ENCODE measurements around the gene PALM.
"Not testable (repeated sequence)": the region's sequence is repeated elsewhere in the genome, so short reads cannot be mapped to it uniquely, and the experiment has no call there.

Gene PALM

DNA sequence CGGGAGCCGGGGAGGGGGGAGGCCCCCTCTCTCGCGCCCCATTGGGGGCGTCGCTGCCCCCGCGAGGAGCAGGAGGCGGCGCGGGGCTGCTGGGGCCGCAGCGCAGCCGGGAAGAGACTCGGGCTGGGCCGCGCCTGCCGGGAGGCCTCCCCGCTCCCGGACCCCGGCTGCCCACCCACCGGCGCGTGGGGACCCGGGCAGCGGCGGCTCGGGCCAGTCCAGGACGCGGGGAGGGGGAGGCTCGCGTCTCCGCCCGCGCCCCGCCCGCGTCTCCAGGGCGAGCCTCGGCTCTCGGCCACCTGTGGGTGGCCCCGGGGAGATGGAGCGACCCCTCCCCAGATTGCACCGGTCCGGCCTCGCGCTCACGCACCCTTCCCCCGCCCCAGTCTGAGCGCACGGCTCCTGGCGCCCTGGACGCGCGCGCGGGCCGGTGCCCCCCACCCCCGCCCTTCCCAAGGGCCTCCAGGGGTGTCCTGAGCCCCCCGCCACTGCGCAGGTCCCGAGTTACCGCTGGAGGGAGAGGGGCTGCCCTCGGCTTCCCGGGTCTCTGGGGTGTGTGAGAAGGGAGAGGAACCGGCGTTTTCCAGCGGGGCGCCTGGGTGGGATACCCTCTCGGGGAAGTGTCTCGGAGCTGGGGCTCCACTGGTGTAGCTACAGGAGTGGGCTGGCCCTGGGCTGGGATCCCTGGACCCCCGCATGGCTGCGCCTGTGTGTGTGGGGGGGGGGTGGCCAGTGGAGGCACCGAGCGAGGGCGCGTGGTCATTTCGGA, 645 bp downstream of the PALM start:
- no peak for DNase-seq (ENCODE audit: low read depth in 3 of 3)

DNA sequence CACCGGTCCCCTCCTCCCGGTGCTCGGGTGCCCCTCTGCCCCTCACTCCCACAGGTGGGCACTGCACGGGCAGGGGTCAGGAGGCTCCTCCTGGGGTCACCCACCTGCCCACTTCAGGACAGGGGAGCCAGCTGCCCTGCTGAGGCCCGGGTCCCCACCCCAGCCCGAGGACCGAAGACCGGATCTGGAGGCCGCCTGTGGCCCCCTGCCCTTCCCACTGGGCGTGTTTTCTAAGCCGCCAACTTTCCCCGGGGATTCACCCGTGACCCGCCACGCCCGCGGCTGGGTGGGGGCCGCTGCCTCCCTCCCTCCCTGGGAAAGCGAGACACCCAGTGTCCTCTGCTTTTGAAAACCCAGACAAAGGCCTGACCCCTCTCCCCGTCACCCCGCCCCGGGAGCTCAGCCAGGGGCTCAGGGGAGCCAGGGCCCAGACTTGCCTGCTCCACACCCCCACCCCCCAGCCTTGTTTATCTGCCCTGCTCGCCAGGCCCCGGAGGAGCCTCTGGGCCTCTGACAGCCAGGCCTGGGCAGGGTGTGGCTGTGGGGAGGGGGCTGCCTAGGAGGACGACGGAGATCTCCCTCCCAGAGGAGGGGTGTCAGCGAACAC, 1.3 kb downstream of the PALM start:
- DNase-seq (ENCODE audit: low read depth in 3 of 3) = no peak

DNA sequence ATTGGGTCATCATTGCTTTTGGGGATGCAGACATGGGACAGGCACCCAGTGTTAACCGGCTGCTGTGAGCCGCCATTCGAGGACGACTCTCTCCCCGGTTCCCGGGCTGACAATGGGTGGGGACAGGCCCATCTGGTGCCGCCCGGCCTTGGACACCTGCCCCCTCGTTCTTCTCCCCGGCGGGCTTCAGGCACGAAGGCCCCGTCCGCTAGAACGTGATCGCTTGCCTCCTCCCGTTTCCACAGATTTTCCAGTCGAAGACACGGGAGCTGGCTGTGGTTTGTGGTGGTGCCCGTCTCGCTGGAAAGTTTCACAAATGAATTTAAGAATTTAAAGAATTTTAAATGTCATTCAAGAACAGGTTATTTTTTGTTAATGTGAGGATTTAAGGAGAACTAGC, 2.0 kb downstream of the PALM start:
- no peak for DNase-seq (ENCODE audit: low read depth in 3 of 3)

DNA sequence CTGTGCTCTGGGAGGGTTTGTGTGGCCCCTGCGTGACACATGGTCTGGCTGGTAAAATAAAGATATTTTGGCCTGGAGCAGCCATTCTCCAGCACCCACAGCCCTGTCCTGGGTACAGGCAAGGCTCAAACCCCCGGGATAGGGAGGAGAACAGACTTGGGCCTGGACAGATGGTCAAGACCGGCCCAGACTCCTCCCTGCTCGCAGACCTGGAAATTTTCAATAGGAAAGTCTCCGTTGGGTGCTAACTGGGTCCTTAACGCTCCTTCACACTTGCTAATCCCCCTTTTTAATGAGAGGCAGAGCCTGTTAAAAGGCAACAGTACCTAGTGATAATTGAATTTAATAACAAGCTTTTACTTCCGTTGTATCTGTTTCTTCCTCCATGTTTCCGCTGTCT, 2.5 kb downstream of the PALM start:
- DNase-seq (ENCODE audit: low read depth in 3 of 3) = no peak

DNA sequence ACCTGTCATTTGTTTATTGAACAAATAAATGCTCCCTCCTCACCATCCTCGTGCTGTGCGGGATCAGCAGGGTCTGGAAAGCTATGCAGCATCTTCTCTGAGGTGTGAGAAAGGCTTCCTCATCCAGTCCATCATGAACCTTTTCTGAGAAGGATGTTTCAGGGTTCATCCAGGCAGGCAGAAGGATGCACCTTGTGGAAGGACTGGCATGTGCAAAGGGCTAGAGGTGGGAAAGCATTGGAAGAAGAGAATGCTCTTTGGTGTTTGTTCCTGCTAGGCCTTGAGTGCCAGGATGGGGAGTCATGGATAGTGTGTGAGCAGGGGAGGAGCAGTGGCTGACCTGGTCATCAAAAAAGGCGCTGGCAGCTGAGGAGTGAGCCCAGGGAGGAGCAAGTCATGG, 6.6 kb downstream of the PALM start:
- DNase-seq (ENCODE audit: low read depth in 3 of 3) = no peak

DNA sequence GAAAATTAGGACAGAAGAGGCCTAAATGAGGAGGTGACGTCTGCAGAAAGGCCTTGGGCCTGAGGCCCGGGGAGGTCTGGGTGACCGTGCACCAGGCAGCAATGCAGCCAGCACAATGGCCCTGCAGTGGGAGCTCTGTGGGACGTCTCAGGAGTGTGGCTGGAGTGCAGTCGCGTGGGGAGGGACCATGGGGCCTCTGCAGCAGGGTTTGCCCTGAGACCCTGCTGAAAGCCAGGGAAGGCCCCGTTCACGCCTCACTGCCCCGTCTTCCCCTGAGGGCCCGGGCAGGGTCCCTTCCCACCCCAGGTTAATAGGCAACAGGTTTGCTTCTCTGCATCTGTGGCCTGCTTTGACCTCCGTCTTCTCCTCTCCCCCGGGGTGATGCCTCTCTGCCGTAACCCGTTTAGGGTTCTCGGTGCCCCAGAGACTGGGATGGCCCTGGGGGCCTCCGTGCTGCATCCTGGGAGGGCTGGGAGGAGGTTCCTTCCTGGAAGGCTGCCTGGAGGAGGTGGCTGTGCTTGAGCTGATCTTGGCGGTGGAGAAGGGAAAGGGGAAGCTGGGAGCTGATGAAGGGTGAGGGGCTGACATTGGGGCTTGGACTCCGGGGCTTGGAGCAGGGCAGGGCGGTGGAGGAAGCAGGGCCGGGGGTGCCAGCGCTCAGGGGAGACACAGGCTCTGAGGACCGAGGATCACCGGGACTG, 9.7 kb downstream of the PALM start:
- DNase-seq (ENCODE audit: low read depth in 3 of 3) = no peak

DNA sequence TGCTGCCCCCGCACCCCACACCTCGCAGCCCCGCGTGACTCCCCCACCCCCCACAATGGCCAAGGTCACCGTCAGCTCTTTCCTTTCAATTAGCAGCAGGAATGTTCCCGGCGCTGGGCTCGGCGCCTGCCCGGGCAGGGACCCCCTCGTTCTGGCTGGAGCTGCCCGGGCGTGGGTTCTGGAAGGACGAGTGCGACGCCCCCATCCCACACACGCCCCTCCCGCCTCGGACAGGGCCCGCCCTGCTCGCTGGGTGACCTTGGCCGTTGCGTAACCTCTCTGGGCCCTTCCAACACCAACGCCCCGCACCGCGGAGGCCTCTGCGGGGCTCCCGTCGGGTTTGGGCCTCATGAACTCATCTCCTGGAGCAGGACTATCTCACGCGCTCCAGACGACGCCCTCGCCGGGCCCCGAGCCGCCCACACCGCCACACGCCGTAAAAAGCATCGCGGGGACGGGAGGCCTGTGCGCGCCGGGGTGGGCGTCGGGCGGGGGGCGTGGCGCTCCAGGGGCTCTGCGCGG, 10.3 kb downstream of the PALM start:
- DNase-seq (ENCODE audit: low read depth in 3 of 3) = no peak

DNA sequence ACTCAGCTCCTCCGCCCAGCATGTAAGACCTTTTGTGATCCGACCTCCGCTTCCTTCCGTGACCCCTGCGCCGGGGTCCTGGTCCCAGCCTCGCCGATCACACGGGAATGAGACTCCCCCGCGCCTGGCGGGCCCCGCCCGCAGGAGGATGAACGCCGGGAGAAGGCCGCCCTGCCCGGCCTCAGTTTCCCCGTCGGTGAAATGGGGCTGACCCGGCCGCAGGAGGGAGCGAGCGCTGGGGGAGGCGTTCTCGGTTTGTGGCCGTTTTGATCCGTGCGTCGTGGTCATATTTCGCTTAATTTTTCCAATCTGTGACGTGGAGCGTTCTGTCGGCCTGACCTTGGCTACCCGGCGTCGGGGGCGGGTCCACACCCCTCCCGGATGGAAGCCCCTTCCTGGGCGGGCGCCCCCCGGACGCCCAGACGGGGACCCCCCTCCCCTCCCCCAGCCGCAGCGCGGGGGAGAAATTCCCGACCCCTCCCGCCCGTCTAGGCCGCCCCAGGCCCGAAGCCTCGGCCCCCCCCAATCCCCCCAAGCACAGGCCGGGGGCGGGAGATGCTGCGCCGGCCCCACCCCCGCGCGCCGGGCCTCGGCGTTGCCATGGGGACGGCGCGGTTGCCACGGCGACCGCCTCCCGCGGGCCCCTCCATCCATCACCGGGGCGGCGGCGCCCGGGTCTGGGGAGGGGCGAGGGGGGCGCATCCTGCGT, 11.1 kb downstream of the PALM start:
- DNase-seq (ENCODE audit: low read depth in 3 of 3) = no peak

DNA sequence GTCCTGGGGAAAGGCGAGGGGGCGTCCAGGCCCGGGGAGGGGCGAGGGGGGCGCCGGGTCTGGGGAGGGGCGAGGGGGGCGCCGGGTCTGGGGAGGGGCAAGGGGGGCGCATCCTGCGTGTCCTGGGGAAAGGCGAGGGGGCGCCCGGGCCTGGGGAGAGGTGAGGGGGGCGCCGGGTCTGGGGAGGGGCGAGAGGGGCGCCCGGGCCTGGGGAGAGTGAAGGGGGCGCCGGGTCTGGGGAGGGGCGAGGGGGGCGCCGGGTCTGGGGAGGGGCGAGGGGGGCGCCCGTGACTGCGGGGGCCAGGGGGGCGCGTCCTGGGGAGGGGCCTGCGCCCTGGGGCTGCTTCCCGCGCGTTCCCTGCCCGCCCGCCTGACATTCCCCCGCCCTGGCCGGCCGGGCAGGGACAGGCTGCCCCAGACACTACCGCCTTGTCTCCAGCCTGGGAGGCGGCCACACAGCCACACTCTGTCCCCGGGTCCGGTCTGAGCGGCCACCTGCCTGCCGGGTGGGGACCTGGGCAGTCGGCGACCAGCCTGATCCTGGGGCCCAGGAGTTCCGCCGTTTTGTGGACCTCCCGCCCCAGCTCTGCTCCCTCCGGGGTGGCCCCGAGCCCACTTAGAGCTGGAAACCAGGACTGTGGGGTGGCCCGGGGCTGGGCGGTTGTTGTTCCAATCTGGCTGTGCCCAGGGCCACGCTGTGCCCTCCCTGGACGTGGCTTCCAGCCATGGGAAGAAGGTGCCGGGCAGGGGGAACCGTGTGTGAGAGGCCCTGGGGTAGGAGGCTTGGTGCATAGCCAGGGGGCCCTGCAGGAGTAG, 11.8 kb downstream of the PALM start:
- no peak for DNase-seq (ENCODE audit: low read depth in 3 of 3)

DNA sequence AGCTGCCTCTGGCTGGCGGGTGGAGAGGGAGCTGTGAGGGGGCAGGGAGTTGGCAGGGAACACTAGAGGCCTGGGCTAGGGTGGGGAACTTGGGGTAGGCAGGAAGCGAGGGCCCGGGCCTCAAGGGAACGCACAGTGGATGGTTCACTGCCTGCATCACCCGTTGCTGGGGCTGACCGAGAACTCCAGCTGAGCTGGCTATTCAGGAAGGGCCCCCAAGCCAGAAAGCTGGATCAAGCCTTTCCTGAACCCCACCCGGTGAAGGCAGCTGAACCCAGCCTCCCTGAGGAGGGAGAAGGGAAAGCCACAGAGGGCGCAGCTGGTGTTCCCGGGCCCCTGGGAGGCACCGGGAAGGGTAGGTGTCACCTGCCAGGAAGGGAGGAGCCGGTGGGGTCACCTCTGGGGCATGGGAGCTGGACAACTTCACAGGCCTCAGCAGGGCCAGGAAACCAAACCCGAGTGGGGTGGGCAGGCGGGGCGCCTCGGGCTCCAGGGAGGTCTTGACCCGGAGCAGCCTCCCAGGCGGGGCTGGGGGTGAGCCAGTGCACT, 13.9 kb downstream of the PALM start:
- no peak for DNase-seq (ENCODE audit: low read depth in 3 of 3)

DNA sequence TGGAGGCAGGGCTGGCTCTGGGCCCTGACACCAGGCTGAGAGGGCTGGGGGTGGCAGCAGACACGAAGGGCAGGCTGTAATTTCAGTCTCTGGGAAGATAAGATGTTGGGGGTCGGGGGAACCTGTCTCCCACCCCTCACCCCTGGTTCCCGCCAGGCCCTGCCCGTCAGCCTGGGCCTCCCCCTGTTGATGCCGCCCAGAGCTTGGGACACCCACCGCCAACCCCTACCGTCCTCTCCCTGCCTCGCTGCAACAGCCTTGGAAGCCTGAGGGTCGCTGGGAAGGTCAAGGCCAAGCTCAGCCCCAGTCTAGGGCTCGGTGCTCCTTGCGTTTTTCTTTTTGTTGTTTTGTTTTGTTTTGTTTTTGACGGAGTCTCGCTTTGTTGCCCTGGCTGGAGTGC, 14.5 kb downstream of the PALM start:
- DNase-seq (ENCODE audit: low read depth in 3 of 3) = no peak

DNA sequence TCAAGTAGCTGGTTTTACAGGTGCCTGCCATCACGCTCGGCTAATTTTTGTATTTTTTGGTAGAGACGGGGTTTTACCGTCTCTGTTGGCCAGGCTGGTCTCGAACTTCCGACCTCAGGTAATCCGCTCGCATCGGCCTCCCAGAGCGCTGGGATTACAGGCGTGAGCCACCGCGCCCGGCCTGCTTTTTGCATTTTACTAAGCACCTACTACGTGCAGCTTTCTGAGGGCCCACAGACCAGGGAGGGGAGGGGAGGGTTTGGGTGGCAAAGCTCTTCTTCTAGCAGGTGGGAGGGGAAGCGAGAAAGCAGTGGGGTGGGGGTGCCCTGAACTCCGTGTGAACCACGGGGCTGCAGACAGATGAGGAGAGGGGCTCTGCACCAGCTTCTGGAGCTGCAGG, 15.0 kb downstream of the PALM start:
- no peak for DNase-seq (ENCODE audit: low read depth in 3 of 3)

DNA sequence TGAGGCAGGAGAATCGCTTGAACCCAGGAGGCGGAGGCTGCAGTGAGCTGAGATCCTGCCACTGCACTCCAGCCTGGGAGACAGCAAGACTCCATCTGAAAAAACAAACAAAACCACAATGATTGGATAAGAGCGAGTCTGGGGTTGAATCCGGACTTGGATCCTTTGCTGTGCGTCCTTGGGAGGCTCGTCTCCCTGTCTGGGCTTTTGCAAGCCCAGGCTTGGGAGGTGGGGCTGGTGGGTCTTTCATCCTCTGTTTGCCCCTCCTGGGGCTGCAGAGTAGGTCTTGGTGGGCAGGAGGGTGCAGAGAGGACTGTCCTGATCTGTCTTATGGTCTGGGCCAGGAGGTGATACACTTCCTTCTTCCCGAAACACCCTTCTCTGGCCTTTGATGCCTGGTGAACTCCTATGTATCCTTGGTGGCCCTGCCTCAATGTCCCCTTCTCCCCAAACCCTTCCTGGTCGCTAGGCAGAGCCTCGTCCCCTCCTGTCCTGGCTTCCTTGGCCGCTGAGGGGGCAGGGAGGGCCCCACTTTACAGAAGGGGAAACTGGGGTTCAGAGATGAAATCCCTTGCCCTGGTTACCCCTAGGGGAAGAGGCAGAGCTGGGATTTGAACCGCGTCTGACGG, 16.8 kb downstream of the PALM start:
- no peak for DNase-seq (ENCODE audit: low read depth in 3 of 3)

DNA sequence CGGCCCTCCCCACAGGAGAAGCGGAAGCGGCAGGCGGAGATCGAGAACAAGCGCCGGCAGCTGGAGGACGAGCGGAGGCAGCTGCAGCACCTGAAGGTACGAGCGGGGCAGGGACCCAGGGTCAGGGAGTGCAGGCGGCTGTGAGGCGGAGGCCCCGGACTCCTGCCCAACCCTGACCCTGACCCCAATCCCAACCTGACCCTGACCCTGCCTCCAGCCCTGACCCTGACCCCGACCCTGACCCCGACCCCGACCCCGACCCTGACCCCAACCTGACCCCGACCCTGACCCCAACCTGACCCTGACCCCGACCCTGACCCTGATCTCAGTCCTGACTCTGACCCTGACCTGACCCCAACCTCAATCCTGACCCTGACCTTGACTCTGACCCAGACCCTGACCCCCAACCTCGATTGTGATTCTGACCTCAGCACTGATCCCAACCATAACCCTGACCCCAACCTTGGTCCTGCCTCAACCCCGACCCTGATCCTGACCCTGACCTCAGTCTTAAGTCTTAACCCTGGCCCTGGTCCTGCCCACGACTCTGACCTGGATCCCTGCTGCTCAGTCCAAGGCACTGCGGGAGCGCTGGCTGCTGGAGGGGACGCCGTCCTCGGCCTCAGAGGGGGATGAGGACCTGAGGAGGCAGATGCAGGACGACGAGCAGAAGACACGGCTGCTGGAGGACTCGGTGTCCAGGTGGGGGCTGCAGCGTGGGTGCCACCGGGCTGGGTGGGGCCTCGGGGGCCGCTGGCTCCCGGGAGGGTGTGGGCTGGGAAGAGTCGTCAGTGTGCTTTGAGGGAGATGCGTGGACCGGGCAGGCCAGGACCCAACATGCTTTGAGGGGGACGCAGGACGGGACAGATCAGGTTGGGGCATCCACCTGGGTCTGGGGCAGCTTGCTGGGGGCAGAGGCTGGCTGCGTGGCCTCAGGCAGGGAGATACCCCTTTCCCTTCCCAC, 18.5 kb downstream of the PALM start:
- no peak for DNase-seq (ENCODE audit: low read depth in 3 of 3)

DNA sequence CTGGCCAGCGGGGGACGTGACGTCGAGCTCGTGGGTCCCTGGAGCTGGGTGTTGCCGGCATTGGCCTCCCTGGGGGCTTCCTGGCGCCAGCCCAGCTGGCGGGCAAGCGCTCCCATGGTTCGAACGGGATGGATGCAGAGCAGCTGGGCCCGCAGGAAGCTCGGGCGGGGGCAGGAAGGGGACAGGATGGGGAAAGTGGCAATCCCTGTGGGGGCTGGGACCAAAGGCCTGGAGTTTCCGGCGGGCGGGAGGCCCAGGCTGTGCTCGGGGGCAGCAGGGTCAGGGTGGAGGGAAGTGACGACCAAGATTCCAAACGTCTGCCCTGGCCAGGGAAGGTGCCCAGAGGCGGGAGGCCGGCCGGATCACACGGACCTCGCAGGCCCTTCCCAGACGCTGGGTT, 19.3 kb downstream of the PALM start:
- no peak for DNase-seq (ENCODE audit: low read depth in 3 of 3)

DNA sequence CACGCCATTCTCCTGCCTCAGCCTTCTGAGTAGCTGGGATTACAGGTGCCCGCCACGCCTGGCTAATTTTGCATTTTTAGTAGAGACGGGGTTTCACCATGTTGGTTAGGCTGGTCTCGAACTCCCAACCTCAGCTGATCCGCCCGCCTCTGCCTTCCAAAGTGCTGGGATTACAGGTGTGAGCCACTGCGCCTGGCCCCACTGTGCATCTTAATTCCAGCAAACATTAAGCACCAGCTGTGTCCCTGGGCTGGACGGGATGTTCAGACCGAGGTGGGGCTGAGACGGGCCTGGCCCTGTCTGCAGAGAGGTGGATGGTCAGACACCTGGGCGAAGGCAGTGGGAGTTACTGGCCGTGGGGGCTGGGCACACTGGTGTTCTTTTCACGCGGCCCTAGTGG, 20.8 kb downstream of the PALM start:
- not testable (repeated sequence) for DNase-seq (ENCODE audit: low read depth in 3 of 3)

DNA sequence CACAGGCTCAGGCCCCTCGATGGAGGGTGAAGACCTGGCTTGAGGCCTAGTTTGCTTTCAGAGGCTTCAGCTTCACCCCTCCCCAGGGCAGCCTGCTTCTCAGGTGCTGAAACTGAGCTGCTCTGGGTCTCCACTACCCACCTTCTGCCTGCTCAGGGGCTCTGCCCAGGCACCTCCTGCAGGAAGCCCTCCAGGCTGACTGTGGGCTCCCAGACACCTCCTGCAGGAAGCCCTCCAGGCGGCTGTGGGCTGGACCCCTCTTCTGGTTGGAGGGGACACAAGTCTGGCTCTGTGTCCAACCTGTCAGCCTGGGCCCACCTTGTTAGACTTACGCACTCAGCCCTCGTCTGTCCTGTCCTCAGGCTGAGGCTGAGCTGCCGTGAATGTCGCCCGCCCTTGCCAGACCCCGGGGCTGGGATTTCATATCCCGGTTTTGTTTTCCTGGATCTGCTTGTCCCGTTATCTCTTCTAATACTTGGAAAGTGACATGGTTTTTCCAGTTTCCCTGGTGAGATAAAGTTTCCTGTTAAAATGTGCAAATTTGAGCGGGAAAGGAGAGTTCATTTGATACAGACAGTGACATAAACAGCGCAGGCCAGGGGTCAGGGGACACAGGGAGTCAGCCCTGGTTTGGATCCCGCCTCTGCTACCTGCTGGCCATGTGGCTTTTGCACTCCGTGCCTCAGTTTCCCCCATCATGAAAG, 21.4 kb downstream of the PALM start:
- no peak for DNase-seq (ENCODE audit: low read depth in 3 of 3)

DNA sequence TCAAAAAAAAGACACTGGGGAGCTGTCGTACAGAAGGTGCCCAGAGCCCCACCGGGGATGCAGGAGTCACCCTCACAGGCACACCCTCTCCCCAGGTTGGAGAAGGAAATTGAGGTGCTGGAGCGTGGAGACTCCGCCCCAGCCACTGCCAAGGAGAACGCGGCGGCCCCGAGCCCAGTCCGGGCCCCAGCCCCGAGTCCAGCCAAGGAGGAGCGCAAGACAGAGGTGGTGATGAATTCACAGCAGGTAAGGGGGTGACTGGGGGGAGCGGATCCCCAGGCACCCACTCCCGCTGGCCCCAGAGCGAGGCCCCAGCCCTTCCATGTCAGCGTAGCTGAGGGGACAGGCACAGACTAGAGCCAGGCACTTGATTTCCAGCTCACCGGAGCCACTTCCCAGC, 22.3 kb downstream of the PALM start:
- DNase-seq (ENCODE audit: low read depth in 3 of 3) = no peak

Data from stimulated activated CD4-positive, alpha-beta T cell treated with anti-CD3 and anti-CD28 coated beads, TNF-alpha, amount 100 ng/mL, for 4 hours (primary cell).